Prostate gland (tissue), 2 donors: Measurements from ENCODE around the gene PLEKHH1.
"Not testable (repeated sequence)": the region's sequence is repeated elsewhere in the genome, so short reads cannot be mapped to it uniquely, and the experiment has no call there.

Source experiments
- POLR2A ChIP-seq: fragments of 450-650 bp; IDR thresholded peaks from one replicate; pipeline ENCODE4 v1.6.1; 2016; ENCODE audit warnings: antibody characterized with exemption, mild to moderate bottlenecking
- POLR2AphosphoS5 ChIP-seq: sonication (generic); formaldehyde crosslinking; IDR thresholded peaks from one replicate; pipeline ENCODE4 v1.6.1; 2017; ENCODE audit warnings: antibody characterized with exemption
- TF ChIP-seq, protein P1 (sequence below), 4 experiments: fragments of 200-600 bp in 2 of 4; fragments of 450-650 bp in 2 of 4; sonication (generic) in 2 of 4; IDR thresholded peaks; 1 replicate in 3 of 4; 2 replicates in 1 of 4; pipeline ENCODE4 v1.5.1; 2016 to 2019; ENCODE audit warnings: antibody characterized with exemption in 4 of 4, mild to moderate bottlenecking in 2 of 4, moderate library complexity in 2 of 4

DNA sequence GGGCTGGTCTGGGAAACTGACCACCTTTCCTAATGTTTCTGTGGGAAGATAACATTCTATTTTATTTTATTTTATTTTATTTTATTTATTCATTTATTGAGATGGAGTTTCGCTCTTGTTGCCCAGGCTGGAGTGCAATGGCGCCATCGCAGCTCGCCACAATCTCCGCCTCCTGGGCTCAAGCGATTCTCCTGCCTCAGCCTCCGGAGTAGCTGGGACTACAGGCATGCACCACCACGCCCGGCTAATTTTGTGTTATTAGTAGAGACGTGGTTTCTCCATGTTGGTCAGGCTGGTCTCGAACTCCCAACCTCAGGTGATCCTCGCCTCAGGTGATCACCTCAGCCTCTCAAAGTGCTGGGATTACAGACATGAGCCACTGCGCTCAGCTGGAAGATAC is 9.5 kb downstream of the PLEKHH1 start:
- not testable (repeated sequence) for TF ChIP-seq POLR2A, POLR2AphosphoS5
- TF ChIP-seq, protein P1, sequence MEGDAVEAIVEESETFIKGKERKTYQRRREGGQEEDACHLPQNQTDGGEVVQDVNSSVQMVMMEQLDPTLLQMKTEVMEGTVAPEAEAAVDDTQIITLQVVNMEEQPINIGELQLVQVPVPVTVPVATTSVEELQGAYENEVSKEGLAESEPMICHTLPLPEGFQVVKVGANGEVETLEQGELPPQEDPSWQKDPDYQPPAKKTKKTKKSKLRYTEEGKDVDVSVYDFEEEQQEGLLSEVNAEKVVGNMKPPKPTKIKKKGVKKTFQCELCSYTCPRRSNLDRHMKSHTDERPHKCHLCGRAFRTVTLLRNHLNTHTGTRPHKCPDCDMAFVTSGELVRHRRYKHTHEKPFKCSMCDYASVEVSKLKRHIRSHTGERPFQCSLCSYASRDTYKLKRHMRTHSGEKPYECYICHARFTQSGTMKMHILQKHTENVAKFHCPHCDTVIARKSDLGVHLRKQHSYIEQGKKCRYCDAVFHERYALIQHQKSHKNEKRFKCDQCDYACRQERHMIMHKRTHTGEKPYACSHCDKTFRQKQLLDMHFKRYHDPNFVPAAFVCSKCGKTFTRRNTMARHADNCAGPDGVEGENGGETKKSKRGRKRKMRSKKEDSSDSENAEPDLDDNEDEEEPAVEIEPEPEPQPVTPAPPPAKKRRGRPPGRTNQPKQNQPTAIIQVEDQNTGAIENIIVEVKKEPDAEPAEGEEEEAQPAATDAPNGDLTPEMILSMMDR (IDR thresholded peaks at IDR 0.05), result not testable (repeated sequence)
